ENCODE measurements around the gene ERVK3-1.

GRCh38 chr19:58265100-58265499, 40.1 kb upstream of the ERVK3-1 start:
- TF ChIP-seq CTCF (IDR thresholded peaks at IDR 0.05) (no peak), EP300 (IDR thresholded peaks at IDR 0.05; ENCODE audit: low read depth) (no peak), POLR2A (IDR thresholded peaks at IDR 0.05) (no peak)

Measured in transverse colon (tissue), 3 donors.